GM12873 (cell line): ENCODE measurements around the gene DCUN1D2.

Experiments
- TF ChIP-seq, protein P1 (sequence below): IDR thresholded peaks from 2 replicates; pipeline ENCODE4 v1.5.1; 2012; ENCODE audit warnings: low read depth, mild to moderate bottlenecking, moderate library complexity, low read length, control low read depth; ENCODE audit not compliant: insufficient read depth; ENCODE audit errors: missing control alignments

Gene DCUN1D2

DNA sequence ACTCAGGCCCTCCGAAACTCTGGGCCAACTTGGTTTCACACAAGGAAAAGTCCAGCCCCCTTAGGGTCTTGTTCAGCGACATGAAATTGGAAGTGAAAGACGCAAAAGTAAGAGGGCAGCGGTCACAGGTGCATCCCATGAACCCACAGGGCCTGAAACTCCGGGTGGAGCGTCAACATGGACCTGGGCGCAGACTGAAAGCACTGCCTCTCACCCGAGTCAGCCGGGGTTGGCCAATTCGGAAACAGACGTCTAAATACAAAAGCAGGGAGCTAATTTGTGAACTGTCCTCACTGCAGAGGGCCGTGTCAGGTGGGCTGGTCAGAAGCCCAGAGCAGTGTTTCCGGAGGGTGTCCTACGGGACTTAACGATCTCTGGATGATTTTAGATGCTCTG is 63.9 kb downstream of the DCUN1D2 start:
- TF ChIP-seq, protein P1, sequence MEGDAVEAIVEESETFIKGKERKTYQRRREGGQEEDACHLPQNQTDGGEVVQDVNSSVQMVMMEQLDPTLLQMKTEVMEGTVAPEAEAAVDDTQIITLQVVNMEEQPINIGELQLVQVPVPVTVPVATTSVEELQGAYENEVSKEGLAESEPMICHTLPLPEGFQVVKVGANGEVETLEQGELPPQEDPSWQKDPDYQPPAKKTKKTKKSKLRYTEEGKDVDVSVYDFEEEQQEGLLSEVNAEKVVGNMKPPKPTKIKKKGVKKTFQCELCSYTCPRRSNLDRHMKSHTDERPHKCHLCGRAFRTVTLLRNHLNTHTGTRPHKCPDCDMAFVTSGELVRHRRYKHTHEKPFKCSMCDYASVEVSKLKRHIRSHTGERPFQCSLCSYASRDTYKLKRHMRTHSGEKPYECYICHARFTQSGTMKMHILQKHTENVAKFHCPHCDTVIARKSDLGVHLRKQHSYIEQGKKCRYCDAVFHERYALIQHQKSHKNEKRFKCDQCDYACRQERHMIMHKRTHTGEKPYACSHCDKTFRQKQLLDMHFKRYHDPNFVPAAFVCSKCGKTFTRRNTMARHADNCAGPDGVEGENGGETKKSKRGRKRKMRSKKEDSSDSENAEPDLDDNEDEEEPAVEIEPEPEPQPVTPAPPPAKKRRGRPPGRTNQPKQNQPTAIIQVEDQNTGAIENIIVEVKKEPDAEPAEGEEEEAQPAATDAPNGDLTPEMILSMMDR: no peak

DNA sequence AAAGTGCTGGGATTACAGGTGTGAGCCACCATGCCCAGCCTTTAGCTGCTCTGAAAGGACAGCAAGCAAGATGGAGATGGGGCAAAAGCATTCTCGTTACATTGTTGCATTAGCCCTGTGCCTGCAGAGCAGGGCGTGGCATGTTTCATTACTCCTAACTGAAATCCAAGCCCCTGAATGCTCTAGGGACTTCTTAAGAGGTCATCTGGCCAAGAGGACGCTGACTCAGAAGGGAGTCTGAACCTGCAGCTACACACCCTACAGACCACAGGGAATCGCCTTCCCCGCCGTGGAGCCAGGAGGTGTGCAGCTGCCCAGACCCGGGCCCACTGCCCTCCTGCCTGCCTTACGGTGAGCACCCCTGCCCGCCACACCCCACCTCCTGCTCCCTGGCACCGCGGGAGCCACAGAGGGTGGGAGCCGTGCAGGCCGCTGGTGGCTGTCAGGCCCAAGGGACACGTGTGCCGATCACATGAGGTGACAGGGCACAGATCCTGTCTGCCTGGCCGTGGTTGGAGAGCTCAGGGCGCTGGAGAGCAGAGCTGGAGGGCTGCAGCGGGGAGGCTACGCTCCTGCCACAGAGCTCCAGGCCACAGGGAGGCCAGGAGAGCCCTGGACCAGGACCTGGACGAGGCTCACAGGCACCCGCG is 64.4 kb downstream of the DCUN1D2 start:
- TF ChIP-seq, protein P1: no peak

DNA sequence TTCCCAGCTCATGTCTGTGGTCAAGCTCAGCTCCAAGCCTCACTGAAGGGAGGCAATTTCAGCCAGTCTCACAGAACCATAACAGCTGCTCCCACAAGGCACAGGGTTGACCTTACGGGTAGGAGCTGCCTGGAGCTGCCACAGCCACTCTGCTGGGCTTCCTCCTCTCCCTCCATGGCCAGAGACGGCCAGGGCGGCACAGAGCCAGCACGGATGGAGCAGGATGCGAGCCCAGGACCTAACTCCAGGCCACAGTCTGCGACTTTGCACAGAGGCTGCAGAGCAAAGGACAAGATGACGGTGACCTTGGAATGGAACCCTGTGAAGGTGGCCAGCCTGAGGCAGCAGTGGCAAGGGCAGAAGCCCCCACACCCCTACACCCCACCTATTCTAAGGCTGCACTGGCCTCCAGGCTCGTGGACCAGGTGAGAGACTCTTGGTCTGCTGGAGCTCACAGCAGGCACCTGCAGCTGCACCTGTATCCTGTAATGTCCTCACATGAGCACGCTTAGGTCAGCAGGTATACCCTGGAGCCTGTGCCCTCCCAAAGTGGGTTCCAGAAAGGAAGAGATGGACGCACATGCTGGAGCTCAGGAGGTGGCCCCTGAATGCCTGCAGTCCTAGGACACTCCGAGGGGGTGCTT is 66.9 kb downstream of the DCUN1D2 start:
- TF ChIP-seq, protein P1: no peak

DNA sequence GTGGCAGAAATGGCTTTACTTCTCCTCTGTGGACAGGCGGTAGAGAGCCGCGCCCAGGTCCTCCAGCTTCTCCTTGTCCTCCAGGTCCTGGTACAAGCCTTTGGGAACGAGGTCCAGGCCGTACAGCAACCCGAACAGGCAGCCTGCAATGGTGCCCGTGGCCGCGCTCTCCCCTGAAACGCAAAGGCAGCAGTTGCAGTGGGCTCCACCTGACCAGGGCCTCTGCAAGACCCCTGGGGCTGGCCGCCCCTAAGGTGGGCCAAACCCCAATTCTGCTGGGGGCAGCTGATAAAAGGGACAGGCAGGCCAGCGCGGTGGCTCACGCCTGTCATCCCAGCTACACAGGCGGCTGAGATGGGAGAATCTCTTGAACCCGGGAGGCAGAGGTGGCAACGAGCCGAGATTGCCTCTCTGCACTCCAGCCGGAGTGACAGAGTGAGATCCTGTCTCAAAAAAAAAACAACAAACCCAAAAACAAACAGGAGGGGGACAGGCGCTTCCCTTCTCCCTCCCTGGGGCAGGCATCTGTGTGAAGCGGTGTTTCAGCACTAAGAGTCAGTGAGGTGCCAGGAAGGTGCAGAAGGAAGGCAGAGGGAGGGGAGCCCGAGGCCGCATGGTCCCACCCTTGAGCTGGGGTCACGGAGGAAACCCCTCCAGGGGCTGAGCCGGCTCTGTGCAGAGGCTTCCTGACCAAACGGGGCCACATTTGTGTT is 67.5 kb downstream of the DCUN1D2 start:
- TF ChIP-seq, protein P1: no peak

DNA sequence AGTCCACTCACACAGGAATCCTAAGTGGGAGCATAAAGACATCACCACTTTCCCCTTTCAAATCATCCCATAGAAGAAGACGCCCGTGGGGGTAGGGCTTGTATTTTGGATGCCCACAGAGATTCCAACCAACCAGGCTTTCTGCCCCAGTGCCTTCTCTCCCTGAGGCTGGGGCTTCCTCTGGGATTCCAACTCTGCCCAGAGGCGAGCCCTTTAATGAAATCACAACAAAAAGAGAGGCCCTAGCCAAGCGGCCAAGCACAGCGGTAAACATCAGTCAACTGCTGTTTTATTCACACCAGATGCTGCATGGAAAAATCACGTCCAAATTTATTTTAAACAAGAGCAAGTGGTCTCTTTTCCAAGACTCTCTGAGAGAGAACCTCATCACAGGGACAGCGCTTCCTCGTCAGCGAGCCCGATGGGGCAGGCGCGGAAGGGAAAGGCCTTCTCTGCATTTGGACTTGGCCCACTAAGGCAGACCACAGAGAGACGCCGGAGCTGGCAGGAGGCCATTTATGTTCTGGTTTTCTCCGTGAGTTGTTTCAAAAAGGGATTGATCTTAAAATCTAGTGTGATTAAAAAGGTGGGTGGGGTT is 68.7 kb downstream of the DCUN1D2 start:
- TF ChIP-seq, protein P1: no peak

DNA sequence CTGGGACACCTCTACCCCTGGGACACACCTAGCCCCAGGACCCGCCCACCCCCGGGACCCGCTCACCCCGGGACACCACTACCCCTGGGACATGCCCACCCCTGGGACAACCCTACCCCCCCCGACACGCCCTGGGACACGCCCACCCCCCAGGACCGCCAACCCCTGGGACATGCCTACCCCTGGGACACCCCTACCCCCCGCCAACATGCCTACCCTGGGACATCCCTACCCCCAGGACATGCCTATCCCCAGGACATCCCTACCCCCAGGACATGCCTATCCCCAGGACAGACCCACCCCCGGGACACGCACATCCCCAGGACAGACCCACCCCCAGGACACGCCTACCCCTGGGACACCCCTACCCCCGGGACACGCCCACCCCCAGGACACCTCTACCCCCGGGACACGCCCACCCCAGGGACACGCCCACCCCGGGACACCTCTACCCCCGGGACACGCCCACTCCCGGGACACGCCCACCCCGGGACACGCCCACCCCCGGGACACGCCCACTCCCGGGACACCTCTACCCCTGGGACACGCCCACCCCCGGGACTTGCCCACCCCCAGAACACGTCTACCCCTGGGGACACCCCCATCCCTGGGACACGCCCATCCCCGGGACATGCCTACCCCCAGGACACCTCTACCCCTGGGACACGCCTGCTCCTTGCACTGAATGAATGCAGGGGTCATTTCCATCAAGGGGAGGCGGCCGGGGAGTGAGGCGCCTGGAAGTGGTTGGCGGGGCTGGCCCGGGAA is 69.5 kb downstream of the DCUN1D2 start:
- TF ChIP-seq, protein P1: no peak
